Measurements from ENCODE around the gene LIN7C.

Gene LIN7C

GRCh38 chr11:27473017-27473406 is 33.6 kb downstream of the LIN7C start:
- DNase-seq, result no peak
- in situ Hi-C loops (cut with MboI; ENCODE audit: low pct_unique_long_range_greater_than_20kb, low sequenced_read_pairs), result no loop called here

GRCh38 chr11:27472398-27473016 is 34.1 kb downstream of the LIN7C start, which contains the start of gene LGR4:
Gene LGR4 (minus strand): TSS chr11:27472790. CDS start chr11:27472302, 488 bp downstream.
- peak; percentile 95 for DNase-seq
- in situ Hi-C loops (cut with MboI; ENCODE audit: low pct_unique_long_range_greater_than_20kb, low sequenced_read_pairs), result no loop called here

GRCh38 chr11:27471589-27472397 is 34.8 kb downstream of the LIN7C start:
- in situ Hi-C loops (cut with MboI; ENCODE audit: low pct_unique_long_range_greater_than_20kb, low sequenced_read_pairs), result no loop called here
- DNase-seq, result peak; percentile 74

GRCh38 chr11:27470826-27471588 is 35.6 kb downstream of the LIN7C start:
- peak; percentile 56 for DNase-seq
- in situ Hi-C loops (cut with MboI; ENCODE audit: low pct_unique_long_range_greater_than_20kb, low sequenced_read_pairs), result no loop called here

- in situ Hi-C loops (cut with MboI; ENCODE audit: low pct_unique_long_range_greater_than_20kb, low sequenced_read_pairs), result no loop called here
- DNase-seq, result no peak
These were observed 36.4 kb downstream of the LIN7C start for GRCh38 chr11:27470166-27470565.

GRCh38 chr11:27468995-27469695 is 37.4 kb downstream of the LIN7C start:
- DNase-seq, result no peak
- in situ Hi-C loops (cut with MboI; ENCODE audit: low pct_unique_long_range_greater_than_20kb, low sequenced_read_pairs), result no loop called here

- in situ Hi-C loops (cut with MboI; ENCODE audit: low pct_unique_long_range_greater_than_20kb, low sequenced_read_pairs), result no loop called here
These were observed 38.2 kb downstream of the LIN7C start for GRCh38 chr11:27468209-27468994.

GRCh38 chr11:27467181-27467913 is 39.2 kb downstream of the LIN7C start:
- no peak for DNase-seq
- in situ Hi-C loops (cut with MboI; ENCODE audit: low pct_unique_long_range_greater_than_20kb, low sequenced_read_pairs), result no loop called here

More at GRCh38 chr11:27468209-27468994, 38.2 kb downstream of the LIN7C start:
- peak; percentile 34 for DNase-seq

GRCh38 chr11:27466363-27466762 is 40.2 kb downstream of the LIN7C start:
- DNase-seq, result no peak
- in situ Hi-C loops (cut with MboI; ENCODE audit: low pct_unique_long_range_greater_than_20kb, low sequenced_read_pairs), result no loop called here

- DNase-seq, result no peak
- in situ Hi-C loops (cut with MboI; ENCODE audit: low pct_unique_long_range_greater_than_20kb, low sequenced_read_pairs), result no loop called here
These were observed 40.9 kb downstream of the LIN7C start for GRCh38 chr11:27465629-27466028.

- no peak for DNase-seq
- in situ Hi-C loops (cut with MboI; ENCODE audit: low pct_unique_long_range_greater_than_20kb, low sequenced_read_pairs), result no loop called here
These were observed 41.7 kb downstream of the LIN7C start for GRCh38 chr11:27464909-27465308.

GRCh38 chr11:27464289-27464696 is 42.3 kb downstream of the LIN7C start:
- in situ Hi-C loops (cut with MboI; ENCODE audit: low pct_unique_long_range_greater_than_20kb, low sequenced_read_pairs), result no loop called here

GRCh38 chr11:27462543-27462942 is 44.0 kb downstream of the LIN7C start:
- no peak for DNase-seq
- in situ Hi-C loops (cut with MboI; ENCODE audit: low pct_unique_long_range_greater_than_20kb, low sequenced_read_pairs), result no loop called here

More at GRCh38 chr11:27464289-27464696, 42.3 kb downstream of the LIN7C start:
- DNase-seq, result no peak

GRCh38 chr11:27460158-27460978 is 46.2 kb downstream of the LIN7C start:
- in situ Hi-C loops (cut with MboI; ENCODE audit: low pct_unique_long_range_greater_than_20kb, low sequenced_read_pairs), result no loop called here
- DNase-seq, result no peak

- in situ Hi-C loops (cut with MboI; ENCODE audit: low pct_unique_long_range_greater_than_20kb, low sequenced_read_pairs), result no loop called here
- DNase-seq, result no peak
These were observed 47.4 kb downstream of the LIN7C start for GRCh38 chr11:27459191-27459590.

- in situ Hi-C loops (cut with MboI; ENCODE audit: low pct_unique_long_range_greater_than_20kb, low sequenced_read_pairs), result no loop called here
These were observed 48.4 kb downstream of the LIN7C start for GRCh38 chr11:27458182-27458581.

GRCh38 chr11:27456795-27457329 is 49.7 kb downstream of the LIN7C start:
- in situ Hi-C loops (cut with MboI; ENCODE audit: low pct_unique_long_range_greater_than_20kb, low sequenced_read_pairs), result no loop called here
- no peak for DNase-seq

More at GRCh38 chr11:27458182-27458581, 48.4 kb downstream of the LIN7C start:
- DNase-seq, result no peak
